CD14-positive monocyte (primary cell): ENCODE data around the gene SLC35G6. TPM values are rescaled to one million over a fixed set of nuclear protein-coding genes. Genes with fewer than 3 reads are reported as not detected.
"Not testable (repeated sequence)": the region's sequence is repeated elsewhere in the genome, so short reads cannot be mapped to it uniquely, and the experiment has no call there.

Source experiments
- DNase-seq, 3 donors: peaks; one replicate each; pipeline ENCODE4 v3.0.0-alpha.2; 2011 to 2022
- H2AFZ ChIP-seq: 2 replicates; pipeline ENCODE4 v1.6.0; 2012; ENCODE audit warnings: mild to moderate bottlenecking, low read depth, low read length, inconsistent platforms; ENCODE audit not compliant: insufficient read depth, poor library complexity, severe bottlenecking
- H3K27ac ChIP-seq, 2 donors: 1 replicate in 1 of 2; 2 replicates in 1 of 2; pipeline ENCODE4 v1.5.1; 2012 to 2013; ENCODE audit warnings: low read length in 2 of 2, control low read depth in 1 of 2, inconsistent platforms in 1 of 2, low read depth in 1 of 2, mild to moderate bottlenecking in 1 of 2
- H3K27me3 ChIP-seq, 2 donors: one replicate each; pipeline versions ENCODE4 v1.6.0 to v1.6.1; 2011 to 2013; ENCODE audit warnings: low read length in 2 of 2; ENCODE audit not compliant: control insufficient read depth in 2 of 2, insufficient read depth in 2 of 2
- H3K36me3 ChIP-seq, 2 donors: replicated peaks in 1 of 2; 1 replicate in 1 of 2; 2 replicates in 1 of 2; pipeline versions ENCODE4 v1.5.1 to v1.6.1; 2012 to 2013; ENCODE audit warnings: low read length in 2 of 2, control low read depth in 1 of 2, inconsistent platforms in 1 of 2, mild to moderate bottlenecking in 1 of 2; ENCODE audit not compliant: insufficient read depth in 2 of 2, control insufficient read depth in 1 of 2
- H3K4me1 ChIP-seq, 2 donors: 1 replicate in 1 of 2; 2 replicates in 1 of 2; pipeline versions ENCODE4 v1.5.1 to v1.6.1; 2012 to 2013; ENCODE audit warnings: low read length in 2 of 2, control low read depth in 1 of 2, inconsistent platforms in 1 of 2, mild to moderate bottlenecking in 1 of 2, moderate library complexity in 1 of 2; ENCODE audit not compliant: insufficient read depth in 2 of 2, control insufficient read depth in 1 of 2
- H3K4me2 ChIP-seq: replicated peaks from 2 replicates; pipeline ENCODE3; 2012; ENCODE audit warnings: low read length, moderate library complexity, mild to moderate bottlenecking; ENCODE audit not compliant: poor library complexity, severe bottlenecking; ENCODE audit errors: extremely low read depth
- H3K4me3 ChIP-seq, 3 experiments: fragments of 200-600 bp in 1 of 3; sonication (generic) in 1 of 3; replicated peaks in 1 of 3; 1 replicate in 2 of 3; 2 replicates in 1 of 3; pipeline ENCODE4 v1.5.1; 2011 to 2013; ENCODE audit warnings: low read length in 3 of 3, mild to moderate bottlenecking in 3 of 3, control low read depth in 2 of 3, low read depth in 2 of 3, inconsistent platforms in 1 of 3, moderate library complexity in 1 of 3
- H3K79me2 ChIP-seq: 2 replicates; pipeline ENCODE4 v1.6.0; 2012; ENCODE audit warnings: mild to moderate bottlenecking, control low read depth, inconsistent platforms, low read length, moderate library complexity; ENCODE audit not compliant: insufficient read depth
- H3K9ac ChIP-seq: 2 replicates; pipeline ENCODE4 v1.6.0; 2017; ENCODE audit warnings: low read length, mild to moderate bottlenecking; ENCODE audit not compliant: insufficient read depth, poor library complexity, severe bottlenecking
- H3K9me3 ChIP-seq, 2 donors: replicated peaks in 1 of 2; 1 replicate in 1 of 2; 2 replicates in 1 of 2; pipeline versions ENCODE4 v1.5.1 to v1.6.1; 2012 to 2013; ENCODE audit warnings: low read length in 2 of 2, control low read depth in 1 of 2; ENCODE audit not compliant: control insufficient read depth in 1 of 2, insufficient read depth in 1 of 2
- H4K20me1 ChIP-seq: 2 replicates; pipeline ENCODE4 v1.6.0; 2012; ENCODE audit warnings: mild to moderate bottlenecking, low read length, control low read depth, moderate library complexity; ENCODE audit not compliant: insufficient read depth
- H3K27ac Mint-ChIP-seq, 7 donors: one replicate each; pipeline ENCODE4 v1.8.0; 2020; ENCODE audit warnings: mild to moderate bottlenecking in 7 of 7, mixed read lengths in 7 of 7, moderate library complexity in 6 of 7, inconsistent platforms in 2 of 7
- H3K27me3 Mint-ChIP-seq, 3 donors: one replicate each; pipeline ENCODE4 v1.8.0; 2021 to 2022; ENCODE audit warnings: low read depth in 3 of 3, mild to moderate bottlenecking in 3 of 3, mixed read lengths in 3 of 3, moderate library complexity in 3 of 3, inconsistent platforms in 1 of 3
- H3K36me3 Mint-ChIP-seq, 2 donors: one replicate each; pipeline ENCODE4 v1.8.0; 2020; ENCODE audit warnings: mixed read lengths in 2 of 2, inconsistent platforms in 1 of 2, mild to moderate bottlenecking in 1 of 2
- H3K4me1 Mint-ChIP-seq: one replicate; pipeline ENCODE4 v1.8.0; 2020; ENCODE audit warnings: mild to moderate bottlenecking, mixed read lengths
- H3K4me3 Mint-ChIP-seq, 2 donors: one replicate each; pipeline ENCODE4 v1.8.0; 2020; ENCODE audit warnings: mild to moderate bottlenecking in 2 of 2, mixed read lengths in 2 of 2, moderate library complexity in 1 of 2
- H3K9me3 Mint-ChIP-seq, 7 donors: one replicate each; pipeline ENCODE4 v1.8.0; 2020 to 2022; ENCODE audit warnings: mixed read lengths in 7 of 7, mild to moderate bottlenecking in 6 of 7, moderate library complexity in 6 of 7, inconsistent platforms in 2 of 7
- CTCF ChIP-seq: fragments of 200-600 bp; IDR thresholded peaks from one replicate; pipeline ENCODE4 v1.8.0; 2022; ENCODE audit warnings: antibody characterized with exemption, mild to moderate bottlenecking
- WGBS: methylation state at CpG from one replicate; pipeline ENCODE4 v1.1.5; 2013; ENCODE audit warnings: missing lambda C conversion rate; ENCODE audit not compliant: insufficient coverage; 5-methylcytosine and 5-hydroxymethylcytosine counted together
- intact Hi-C, 2 donors: fragments of 100-400 bp; cut with micrococcal nuclease; formaldehyde crosslinking; loops; one replicate each; pipeline versions ENCODE4 v1.15.0 to v1.15.1; 2023
- polyA plus RNA-seq, 3 donors: library from polyadenylated mRNA; depleted of rRNA in 1 of 3; unstranded in 2 of 3; stranded (reverse) in 1 of 3; fragments of 300-500 nt in 2 of 3; fragments of >200 nt in 1 of 3; fragmentation: Illumina TruSeq in 2 of 3; gene quantifications; 1 replicate in 2 of 3; 2 replicates in 1 of 3; pipeline ENCODE4 v1.2.3, GENCODE V29; 2012 to 2021

SLC35G6 gene
- polyA plus RNA-seq, 3 donors = not detected

DNA sequence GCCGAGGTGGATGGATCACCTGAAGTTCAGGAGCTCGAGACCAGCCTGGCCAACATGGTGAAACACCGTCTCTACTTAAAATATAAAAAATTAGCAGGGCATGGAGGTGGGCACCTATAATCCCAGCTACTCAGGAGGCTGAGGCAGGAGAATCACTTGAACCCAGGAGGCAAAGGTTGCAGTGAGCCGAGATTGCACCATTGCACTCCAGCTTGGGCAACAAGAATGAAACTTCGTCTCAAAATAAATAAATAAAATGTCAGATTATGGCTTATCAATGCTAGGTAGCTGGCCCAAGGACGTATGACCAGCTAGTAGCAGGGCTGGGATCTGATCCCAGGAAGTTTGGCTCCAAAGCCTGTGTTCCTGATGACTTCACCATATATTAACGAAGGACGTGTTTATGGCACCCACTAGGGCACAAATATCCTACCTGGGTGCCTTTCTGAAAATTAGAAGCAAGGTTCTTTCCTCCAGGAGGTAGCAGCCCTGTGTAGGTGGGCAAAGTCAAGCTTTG lies 10.7 kb upstream of the SLC35G6 start:
- H3K79me2 ChIP-seq = peaks cover 50% of the 10 kb centered on the region
- intact Hi-C loops, H3K27ac ChIP-seq, H3K4me3 ChIP-seq, H3K9me3 Mint-ChIP-seq, H3K27me3 Mint-ChIP-seq, H3K9me3 ChIP-seq, H3K27me3 ChIP-seq, H3K36me3 ChIP-seq, H3K4me2 ChIP-seq, H3K9ac ChIP-seq, H2AFZ ChIP-seq, DNase-seq, H3K27ac Mint-ChIP-seq, H3K4me3 Mint-ChIP-seq, H4K20me1 ChIP-seq: not testable (repeated sequence)
- WGBS = 100% methylated on average over 1 of the region's 8 CpGs
- H3K4me1 ChIP-seq = peaks cover 31 to 42% of the 10 kb centered on the region in 2 donors
- Mint-ChIP-seq H3K36me3 (peaks cover 9 to 19% of the 10 kb centered on the region in 2 donors), H3K4me1 (peaks cover 38% of the 10 kb centered on the region)

GRCh38 chr17:7471729-7472128 lies 9.5 kb upstream of the SLC35G6 start:
- intact Hi-C loops = no loop called here
- Histone ChIP-seq H4K20me1 (peaks cover 5% of the 10 kb centered on the region), H3K27me3 (no peaks in the 10 kb centered on the region), H3K36me3 (peaks cover 0 to 7% of the 10 kb centered on the region in 2 donors), H3K4me3 (no peak overlapping the region), H3K4me1 (peaks cover 36 to 43% of the 10 kb centered on the region in 2 donors), H3K9ac (no peak overlapping the region), H3K79me2 (peaks cover 63% of the 10 kb centered on the region), H3K9me3 (no peaks in the 10 kb centered on the region), H3K27ac (no peak overlapping the region), H3K4me2 (no peak overlapping the region), H2AFZ (no peak overlapping the region)
- no peak for TF ChIP-seq CTCF
- H3K9me3 Mint-ChIP-seq = no peaks in the 10 kb centered on the region
- no peak overlapping the region for H3K4me3 Mint-ChIP-seq
- DNase-seq = no peak
- peaks cover 43% of the 10 kb centered on the region for H3K4me1 Mint-ChIP-seq
- 71% methylated on average over 2 of the region's 2 CpGs for WGBS
- H3K27ac Mint-ChIP-seq = no peak overlapping the region
- H3K36me3 Mint-ChIP-seq = peaks cover 12 to 13% of the 10 kb centered on the region in 2 donors
- H3K27me3 Mint-ChIP-seq = no peaks in the 10 kb centered on the region

DNA sequence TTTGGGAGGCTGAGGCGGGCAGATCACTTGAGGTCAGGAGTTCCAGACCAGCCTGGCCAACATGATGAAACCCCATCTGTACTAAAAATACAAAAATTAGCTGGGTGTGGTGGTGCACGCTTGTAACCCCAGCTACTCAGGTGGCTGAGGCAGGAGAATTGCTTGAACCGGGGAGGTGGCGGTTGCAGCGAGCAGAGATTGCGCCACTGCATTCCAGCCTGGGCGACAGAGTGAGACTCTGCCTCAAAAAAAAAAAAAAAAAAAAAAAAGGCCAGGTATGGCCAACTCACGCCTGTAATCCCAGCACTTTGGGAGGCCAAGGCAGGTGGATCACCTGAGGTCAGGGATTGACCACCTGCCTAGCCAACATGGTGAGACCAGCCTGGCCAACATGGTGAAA lies 6.5 kb upstream of the SLC35G6 start:
- H3K4me3 ChIP-seq, H3K27ac ChIP-seq, H3K9me3 Mint-ChIP-seq, H2AFZ ChIP-seq, H4K20me1 ChIP-seq, intact Hi-C loops, H3K36me3 ChIP-seq, H3K36me3 Mint-ChIP-seq, DNase-seq, H3K9me3 ChIP-seq, H3K4me3 Mint-ChIP-seq, H3K9ac ChIP-seq, H3K4me2 ChIP-seq, H3K27me3 Mint-ChIP-seq, H3K27me3 ChIP-seq: not testable (repeated sequence)
- peaks cover 43 to 56% of the 10 kb centered on the region in 2 donors for H3K4me1 ChIP-seq
- peaks cover 73% of the 10 kb centered on the region for H3K79me2 ChIP-seq
- 17% methylated on average over 5 of the region's 8 CpGs for WGBS
- peak overlapping the region in 4 of 7 donors; percentile 45 to 88 (median 59) for H3K27ac Mint-ChIP-seq
- H3K4me1 Mint-ChIP-seq = peaks cover 52% of the 10 kb centered on the region
